Measurements from ENCODE around the gene FA2H.

Gene FA2H

DNA sequence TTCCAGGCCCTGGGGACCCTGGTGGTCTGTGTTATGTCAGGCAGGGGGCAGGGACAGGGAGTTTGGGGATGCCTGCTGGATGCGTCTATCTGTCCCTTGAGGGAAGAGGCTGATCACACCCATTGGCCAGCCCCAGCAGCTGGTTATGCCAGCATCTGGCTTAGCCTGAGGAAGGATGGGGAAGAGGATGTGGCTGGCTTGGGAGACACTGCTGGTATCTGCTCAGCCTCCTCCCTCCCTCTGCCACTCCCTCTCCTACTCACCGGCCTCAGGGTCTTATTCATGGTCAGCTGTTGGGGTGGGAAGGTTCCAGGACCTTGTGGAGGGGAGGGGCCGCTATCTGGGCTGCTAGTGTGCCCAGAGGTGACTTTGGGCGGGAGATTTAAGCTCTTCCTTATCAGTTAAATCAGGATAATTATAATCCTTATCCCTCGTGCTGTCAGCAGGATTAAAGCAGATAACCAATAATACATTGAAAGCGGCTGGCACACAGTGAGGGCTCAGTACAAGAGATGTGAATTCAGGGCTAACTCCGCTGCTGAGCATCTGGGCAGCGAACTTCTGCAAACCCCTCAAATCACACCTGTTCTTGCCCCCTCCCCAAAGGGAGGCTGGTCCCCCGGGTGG is 38.0 kb downstream of the FA2H start:
- H3K27ac ChIP-seq: no peak overlapping the region
- TF ChIP-seq ZFX (IDR thresholded peaks at IDR 0.05; ENCODE audit: borderline replicate concordance): no peak

GRCh38 chr16:74735554-74735953 is 39.1 kb downstream of the FA2H start:
- TF ChIP-seq, protein P1, sequence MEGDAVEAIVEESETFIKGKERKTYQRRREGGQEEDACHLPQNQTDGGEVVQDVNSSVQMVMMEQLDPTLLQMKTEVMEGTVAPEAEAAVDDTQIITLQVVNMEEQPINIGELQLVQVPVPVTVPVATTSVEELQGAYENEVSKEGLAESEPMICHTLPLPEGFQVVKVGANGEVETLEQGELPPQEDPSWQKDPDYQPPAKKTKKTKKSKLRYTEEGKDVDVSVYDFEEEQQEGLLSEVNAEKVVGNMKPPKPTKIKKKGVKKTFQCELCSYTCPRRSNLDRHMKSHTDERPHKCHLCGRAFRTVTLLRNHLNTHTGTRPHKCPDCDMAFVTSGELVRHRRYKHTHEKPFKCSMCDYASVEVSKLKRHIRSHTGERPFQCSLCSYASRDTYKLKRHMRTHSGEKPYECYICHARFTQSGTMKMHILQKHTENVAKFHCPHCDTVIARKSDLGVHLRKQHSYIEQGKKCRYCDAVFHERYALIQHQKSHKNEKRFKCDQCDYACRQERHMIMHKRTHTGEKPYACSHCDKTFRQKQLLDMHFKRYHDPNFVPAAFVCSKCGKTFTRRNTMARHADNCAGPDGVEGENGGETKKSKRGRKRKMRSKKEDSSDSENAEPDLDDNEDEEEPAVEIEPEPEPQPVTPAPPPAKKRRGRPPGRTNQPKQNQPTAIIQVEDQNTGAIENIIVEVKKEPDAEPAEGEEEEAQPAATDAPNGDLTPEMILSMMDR (IDR thresholded peaks at IDR 0.05): no peak
- no peak for TF ChIP-seq ZFX (IDR thresholded peaks at IDR 0.05; ENCODE audit: borderline replicate concordance)
- no peak overlapping the region for H3K27ac ChIP-seq

GRCh38 chr16:74735162-74735452 is 39.5 kb downstream of the FA2H start:
- no peak overlapping the region for H3K27ac ChIP-seq
- TF ChIP-seq, protein P1 (IDR thresholded peaks at IDR 0.05): no peak
- TF ChIP-seq ZFX (IDR thresholded peaks at IDR 0.05; ENCODE audit: borderline replicate concordance): no peak

DNA sequence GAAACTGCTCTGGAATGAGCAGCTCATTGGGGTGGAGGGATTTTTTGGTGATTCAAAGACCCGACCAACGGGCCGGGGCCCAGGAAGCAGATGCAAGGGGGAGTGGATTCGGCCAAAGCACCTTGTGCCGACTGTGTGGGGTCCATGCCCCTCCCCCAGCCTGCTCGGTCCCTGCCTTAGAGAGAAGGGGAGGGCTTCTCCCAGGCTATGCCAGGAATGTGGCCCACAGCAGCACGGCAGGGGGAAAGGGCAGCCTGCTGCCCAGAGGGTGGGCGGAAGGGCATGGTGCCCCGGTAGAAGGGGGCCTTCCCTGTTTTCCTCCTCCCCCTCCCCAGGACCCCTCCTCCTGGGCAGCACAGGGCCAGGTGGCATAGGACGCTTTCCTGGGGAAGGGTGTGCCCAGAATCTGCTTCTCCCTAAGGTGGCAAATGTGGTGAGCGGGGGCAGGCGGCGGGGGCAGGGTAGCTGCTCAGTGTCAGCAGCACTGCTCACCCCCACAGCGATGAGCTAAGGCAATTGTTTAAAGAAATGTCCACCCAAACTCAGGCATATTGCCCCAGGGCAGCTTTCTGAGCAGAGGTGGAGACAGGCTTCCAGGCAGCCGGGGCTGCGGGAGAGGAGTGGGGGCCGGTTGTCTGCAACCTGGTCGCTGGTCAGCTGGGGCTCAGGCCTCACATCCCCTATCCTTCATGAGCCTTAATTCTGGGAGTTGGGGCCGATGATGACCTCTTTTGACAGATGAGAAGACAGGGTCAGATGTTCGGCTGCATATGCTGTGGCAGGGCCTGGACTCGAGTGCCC is 40.1 kb downstream of the FA2H start:
- no peak overlapping the region for H3K27ac ChIP-seq
- no peak for TF ChIP-seq ZFX (IDR thresholded peaks at IDR 0.05; ENCODE audit: borderline replicate concordance)
- TF ChIP-seq, protein P1 (IDR thresholded peaks at IDR 0.05): no peak

- TF ChIP-seq, protein P1 (IDR thresholded peaks at IDR 0.05): no peak
- no peak for TF ChIP-seq ZFX (IDR thresholded peaks at IDR 0.05; ENCODE audit: borderline replicate concordance)
- no peak overlapping the region for H3K27ac ChIP-seq
Observed at GRCh38 chr16:74732707-74733350, 41.8 kb downstream of the FA2H start.

GRCh38 chr16:74731853-74732477 is 42.7 kb downstream of the FA2H start:
- TF ChIP-seq ZFX (IDR thresholded peaks at IDR 0.05; ENCODE audit: borderline replicate concordance): no peak
- TF ChIP-seq, protein P1 (IDR thresholded peaks at IDR 0.05): no peak
- no peak overlapping the region for H3K27ac ChIP-seq

DNA sequence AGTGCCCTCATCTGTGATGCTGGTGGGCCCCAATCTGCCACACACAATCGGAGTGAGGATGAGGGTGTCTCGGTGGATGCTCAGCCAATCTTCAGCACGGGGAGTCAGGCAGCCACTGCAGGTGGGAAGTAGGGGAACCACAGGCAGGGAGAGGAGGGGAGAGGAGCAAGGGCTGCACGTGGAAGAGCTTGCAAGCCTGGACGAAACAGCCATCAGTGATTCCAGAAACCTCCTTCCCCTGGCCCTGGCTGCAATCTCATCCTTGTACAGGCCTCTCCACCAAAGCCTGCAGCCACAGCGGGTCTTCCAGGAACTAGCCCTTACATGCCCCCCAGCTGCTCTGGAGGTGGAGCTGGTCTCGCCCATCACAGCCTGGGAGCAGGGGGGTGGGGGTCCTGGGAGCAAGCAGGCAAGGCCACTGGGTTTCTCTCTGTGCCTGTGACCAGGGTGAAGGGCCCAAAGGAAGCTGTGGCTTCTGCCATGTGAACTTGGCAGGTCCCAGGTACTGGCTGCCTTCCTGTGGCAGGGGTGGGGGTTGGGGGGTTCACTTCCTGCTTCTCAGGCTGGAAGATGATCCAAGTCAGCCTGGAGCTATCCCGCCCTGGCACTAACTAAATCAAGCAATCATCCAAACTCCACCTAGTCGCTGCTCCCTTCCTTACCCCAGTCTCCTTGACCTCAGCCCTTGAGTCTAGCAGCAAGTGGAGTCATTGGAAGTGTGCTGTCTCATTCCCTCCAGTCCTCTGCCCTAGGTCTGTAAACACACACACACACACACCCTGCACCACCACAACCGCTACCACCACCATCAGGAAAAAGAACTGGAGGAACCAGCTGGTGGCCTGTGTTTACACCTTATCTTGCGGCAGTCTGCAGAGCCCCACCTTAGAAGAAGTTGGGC is 44.6 kb downstream of the FA2H start:
- no peak overlapping the region for H3K27ac ChIP-seq
- TF ChIP-seq ZFX (IDR thresholded peaks at IDR 0.05; ENCODE audit: borderline replicate concordance): no peak
- TF ChIP-seq, protein P1 (IDR thresholded peaks at IDR 0.05): no peak
